GM12892 (cell line): Measurements from ENCODE around the gene ARRDC2.

ENCODE experiments used
- POLR2A ChIP-seq: IDR thresholded peaks from 2 replicates; pipeline ENCODE4 v1.6.1; 2011; ENCODE audit warnings: low read depth, low read length, control low read depth
- POLR2AphosphoS5 ChIP-seq: IDR thresholded peaks from 2 replicates; pipeline ENCODE4 v1.6.1; 2011; ENCODE audit warnings: low read depth, low read length, control low read depth

GRCh38 chr19:17993076-17993813 is 14.7 kb upstream of the ARRDC2 start:
- TF ChIP-seq POLR2A (no peak), POLR2AphosphoS5 (no peak)
